GM12878 (cell line): Measurements from ENCODE around the gene SORCS2. TPM values are rescaled to one million over a fixed set of nuclear protein-coding genes. Genes with fewer than 3 reads are reported as not detected.

ENCODE experiments used
- ATAC-seq: fragments of 200-7000 bp; cut with Tn5 transposase; 3 replicates; pipeline ENCODE4 v1.9.1; 2020; ENCODE audit warnings: mild to moderate bottlenecking, moderate library complexity
- BruUV-seq: library from RNA; stranded (reverse); fragments of 400-500 nt; replicated peaks from 2 replicates; lab custom pipeline; 2021; lab: Mats Ljungman, UMichigan
- CTCF ChIA-PET: fragments of 300-600 bp; sonication (Branson Sonifier 250); formaldehyde crosslinking; extraction: SDS; loops from one replicate; lab custom pipeline; 2021; ENCODE audit warnings: inconsistent platforms; lab: Yijun Ruan, JAX
- POLR2A ChIA-PET: fragments of 350-600 bp; formaldehyde crosslinking; extraction: SDS; loops from one replicate; lab custom pipeline; 2021; ENCODE audit warnings: inconsistent platforms; lab: Charles Lee
- RAD21 ChIA-PET: fragments of 300-600 bp; sonication (Branson Sonifier 250); formaldehyde crosslinking; loops from one replicate; lab custom pipeline; 2023; ENCODE audit warnings: antibody characterized with exemption; ENCODE audit not compliant: unreplicated experiment; lab: Charles Lee
- SMC1A ChIA-PET: fragments of 300-600 bp; sonication (Branson Sonifier 250); formaldehyde crosslinking; loops from one replicate; lab custom pipeline; 2023; ENCODE audit not compliant: unreplicated experiment, uncharacterized antibody; lab: Charles Lee
- DNase-seq: peaks from one replicate; pipeline ENCODE4 v3.0.0-alpha.2; 2011; ENCODE audit warnings: low read depth, low spot score
- FAIRE-seq: peaks from 3 replicates; lab custom pipeline; 2011; peaks lifted over from hg19 to GRCh38; lab: Jason Lieb, UNC
- H2AFZ ChIP-seq: 2 replicates; pipeline ENCODE4 v1.6.0; 2011; ENCODE audit warnings: low read depth, low read length, control low read depth; ENCODE audit not compliant: control insufficient read depth
- H3K27ac ChIP-seq: 2 replicates; pipeline ENCODE4 v1.5.1; 2011; ENCODE audit warnings: control low read depth; ENCODE audit not compliant: control insufficient read depth, insufficient read depth
- H3K27me3 ChIP-seq, 2 experiments: replicated peaks in 1 of 2; 2 replicates each; pipeline versions ENCODE4 v1.6.0 to v1.6.1; 2011; ENCODE audit warnings: low read length in 1 of 2; ENCODE audit not compliant: control insufficient read depth in 2 of 2, insufficient read depth in 2 of 2
- H3K36me3 ChIP-seq, 2 experiments: 2 replicates each; pipeline ENCODE4 v1.5.1; 2011; ENCODE audit warnings: low read length in 1 of 2; ENCODE audit not compliant: control insufficient read depth in 2 of 2, insufficient read depth in 2 of 2
- H3K4me1 ChIP-seq: 2 replicates; pipeline ENCODE4 v1.6.1; 2011; ENCODE audit warnings: mild to moderate bottlenecking, low read length, moderate library complexity, mixed read lengths; ENCODE audit not compliant: control insufficient read depth, insufficient read depth
- H3K4me2 ChIP-seq: 2 replicates; pipeline ENCODE4 v1.6.0; 2011; ENCODE audit warnings: control low read depth; ENCODE audit not compliant: control insufficient read depth, insufficient read depth
- H3K4me3 ChIP-seq: fragments of 200-600 bp; sonication (generic); 2 replicates; pipeline ENCODE4 v1.5.1; 2016
- H3K79me2 ChIP-seq: 2 replicates; pipeline ENCODE4 v1.6.0; 2011; ENCODE audit warnings: low read length; ENCODE audit not compliant: control insufficient read depth, insufficient read depth
- H3K9ac ChIP-seq: 2 replicates; pipeline ENCODE4 v1.8.0; 2011; ENCODE audit warnings: low read length, control low read depth, mixed read lengths; ENCODE audit not compliant: control insufficient read depth, insufficient read depth
- H3K9me3 ChIP-seq: replicated peaks from 3 replicates; pipeline ENCODE4 v1.5.1; 2011; ENCODE audit warnings: mild to moderate bottlenecking, low read length; ENCODE audit not compliant: control insufficient read depth, insufficient read depth
- H4K20me1 ChIP-seq: 2 replicates; pipeline ENCODE4 v1.6.0; 2011; ENCODE audit not compliant: control insufficient read depth, insufficient read depth
- PAX8 ChIP-seq: fragments of 450-650 bp; IDR thresholded peaks from 2 replicates; pipeline ENCODE4 v1.6.1; 2017; ENCODE audit warnings: mild to moderate bottlenecking, moderate library complexity
- SMC3 ChIP-seq: IDR thresholded peaks from 2 replicates; pipeline ENCODE4 v1.6.1; 2011; ENCODE audit warnings: low read length, improper control_type of control experiment, borderline replicate concordance
- SUPT20H ChIP-seq: IDR thresholded peaks from 2 replicates; pipeline ENCODE4 v1.6.1; 2011; ENCODE audit warnings: low read depth, mild to moderate bottlenecking, low read length, moderate library complexity, borderline replicate concordance; ENCODE audit not compliant: control insufficient read depth
- WGBS: methylation state at CpG from one replicate; pipeline ENCODE4 v1.1.6; 2016; ENCODE audit warnings: low lambda C conversion rate; ENCODE audit not compliant: insufficient replicate concordance, insufficient coverage; ENCODE audit errors: missing lambda C conversion rate; 5-methylcytosine and 5-hydroxymethylcytosine counted together
- in situ Hi-C: fragments of 300-500 bp; cut with MboI; formaldehyde crosslinking; loops from 9 replicates; pipeline ENCODE4 v1.14.3; 2018; ENCODE audit warnings: mixed read lengths
- intact Hi-C: fragments of 100-400 bp; cut with micrococcal nuclease; formaldehyde crosslinking; loops from one replicate; pipeline ENCODE4 v1.14.2; 2022; ENCODE audit not compliant: unreplicated experiment
- polyA plus RNA-seq, 11 experiments: library from polyadenylated mRNA; depleted of rRNA in 4 of 11; unstranded in 6 of 11; stranded (reverse) in 5 of 11; fragments of >200 nt; fragmentation: Nextera tagmentation in 4 of 11; fragmentation: Illumina TruSeq in 1 of 11; extraction: Ambion mirVana in 4 of 11; extraction: Trizol in 1 of 11; gene quantifications; 1 replicate in 1 of 11; 2 replicates in 10 of 11; pipeline versions ENCODE4 v1.2.1 to v1.2.3, GENCODE V29; 2011 to 2016; ENCODE audit warnings: inconsistent platforms in 2 of 11, missing spikeins in 2 of 11, low read depth in 1 of 11
- total RNA-seq, 4 experiments: library from RNA; depleted of rRNA in 3 of 4; stranded (reverse); fragments of >200 nt in 3 of 4; fragmentation: Illumina TruSeq in 1 of 4; extraction: Trizol in 1 of 4; gene quantifications; 2 replicates each; pipeline versions ENCODE4 v1.2.1 to v1.2.3, GENCODE V29; 2013 to 2021
- TF ChIP-seq, protein P1 (sequence below): fragments of 450-650 bp; IDR thresholded peaks from 2 replicates; pipeline ENCODE4 v1.6.1; 2014; ENCODE audit warnings: mild to moderate bottlenecking
- TF ChIP-seq, protein P2 (sequence below): IDR thresholded peaks from 2 replicates; pipeline ENCODE4 v1.6.1; 2011; ENCODE audit warnings: mild to moderate bottlenecking, low read depth, low read length, moderate library complexity; ENCODE audit not compliant: insufficient replicate concordance

The SORCS2 gene
- total and polyA plus RNA-seq, 10 of the 15 experiments (the other 5 are each of a cell fraction or from before 2014, with no cell fraction given), result 0.01 to 0.15 (median 0.05) TPM; not detected in 5

DNA sequence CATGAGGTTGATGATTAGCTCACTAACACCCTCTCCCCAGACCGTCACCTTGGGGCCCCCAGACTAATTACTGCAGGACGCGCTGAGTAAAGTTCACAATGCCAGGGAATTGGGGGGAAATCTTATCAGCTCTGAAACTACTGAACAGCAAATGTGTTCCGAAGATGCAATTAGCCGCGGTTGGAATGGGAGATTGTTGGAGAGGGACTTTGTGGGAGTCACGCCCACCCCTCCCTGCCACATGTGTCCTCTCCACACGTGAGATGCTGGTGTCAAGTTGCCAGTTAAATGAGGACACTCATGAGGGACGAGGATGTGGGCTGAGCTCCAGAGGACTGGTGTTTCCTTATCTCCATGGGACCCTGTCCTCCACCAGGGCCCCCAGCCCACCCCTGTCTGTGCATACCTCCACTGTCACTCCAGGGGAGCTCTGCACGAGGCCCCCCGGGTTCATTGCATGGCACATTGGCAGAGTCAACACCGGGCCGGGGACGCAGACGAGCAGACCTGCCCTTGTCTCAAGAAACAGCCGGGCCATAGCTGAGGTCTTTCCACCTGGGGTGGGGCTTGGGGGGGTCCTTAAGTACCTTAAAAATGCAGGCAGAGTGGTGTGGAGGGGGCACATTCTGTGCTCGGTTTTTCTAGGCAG lies 417.8 kb downstream of the SORCS2 start:
- POLR2A ChIA-PET, result no interaction called here
- in situ Hi-C loops, result no loop called here
- BruUV-seq, result no TSS peak

More for the DNA sequence above, 417.8 kb downstream of the SORCS2 start:
- Histone ChIP-seq H3K27me3 (no peaks in the 10 kb centered on the region), H2AFZ (no peak overlapping the region), H3K79me2 (no peaks in the 10 kb centered on the region), H3K27ac (no peak overlapping the region), H3K9ac (no peak overlapping the region), H3K36me3 (no peaks in the 10 kb centered on the region), H3K4me2 (no peak overlapping the region), H3K4me3 (no peak overlapping the region), H3K9me3 (no peaks in the 10 kb centered on the region; the same call in 2 of the 3 replicates), H4K20me1 (no peaks in the 10 kb centered on the region), H3K4me1 (no peaks in the 10 kb centered on the region)
- intact Hi-C loops, result no loop called here
- DNase-seq, result no peak
- no peak for FAIRE-seq
- WGBS, result 53% methylated on average over 17 of the region's 17 CpGs
- TF ChIP-seq SUPT20H (no peak), PAX8 (no peak), SMC3 (no peak)
- TF ChIP-seq, protein P1, sequence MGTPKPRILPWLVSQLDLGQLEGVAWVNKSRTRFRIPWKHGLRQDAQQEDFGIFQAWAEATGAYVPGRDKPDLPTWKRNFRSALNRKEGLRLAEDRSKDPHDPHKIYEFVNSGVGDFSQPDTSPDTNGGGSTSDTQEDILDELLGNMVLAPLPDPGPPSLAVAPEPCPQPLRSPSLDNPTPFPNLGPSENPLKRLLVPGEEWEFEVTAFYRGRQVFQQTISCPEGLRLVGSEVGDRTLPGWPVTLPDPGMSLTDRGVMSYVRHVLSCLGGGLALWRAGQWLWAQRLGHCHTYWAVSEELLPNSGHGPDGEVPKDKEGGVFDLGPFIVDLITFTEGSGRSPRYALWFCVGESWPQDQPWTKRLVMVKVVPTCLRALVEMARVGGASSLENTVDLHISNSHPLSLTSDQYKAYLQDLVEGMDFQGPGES, result no peak
- TF ChIP-seq, protein P2, sequence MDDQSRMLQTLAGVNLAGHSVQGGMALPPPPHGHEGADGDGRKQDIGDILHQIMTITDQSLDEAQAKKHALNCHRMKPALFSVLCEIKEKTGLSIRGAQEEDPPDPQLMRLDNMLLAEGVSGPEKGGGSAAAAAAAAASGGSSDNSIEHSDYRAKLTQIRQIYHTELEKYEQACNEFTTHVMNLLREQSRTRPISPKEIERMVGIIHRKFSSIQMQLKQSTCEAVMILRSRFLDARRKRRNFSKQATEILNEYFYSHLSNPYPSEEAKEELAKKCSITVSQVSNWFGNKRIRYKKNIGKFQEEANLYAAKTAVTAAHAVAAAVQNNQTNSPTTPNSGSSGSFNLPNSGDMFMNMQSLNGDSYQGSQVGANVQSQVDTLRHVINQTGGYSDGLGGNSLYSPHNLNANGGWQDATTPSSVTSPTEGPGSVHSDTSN, result no peak
- RAD21 ChIA-PET, result no interaction called here
- SMC1A ChIA-PET, result no interaction called here
- no peak for ATAC-seq
- CTCF ChIA-PET, result no interaction called here
